ENCODE data around the gene CSGALNACT2.
"Not testable (repeated sequence)": the region's sequence is repeated elsewhere in the genome, so short reads cannot be mapped to it uniquely, and the experiment has no call there.

The CSGALNACT2 gene

DNA sequence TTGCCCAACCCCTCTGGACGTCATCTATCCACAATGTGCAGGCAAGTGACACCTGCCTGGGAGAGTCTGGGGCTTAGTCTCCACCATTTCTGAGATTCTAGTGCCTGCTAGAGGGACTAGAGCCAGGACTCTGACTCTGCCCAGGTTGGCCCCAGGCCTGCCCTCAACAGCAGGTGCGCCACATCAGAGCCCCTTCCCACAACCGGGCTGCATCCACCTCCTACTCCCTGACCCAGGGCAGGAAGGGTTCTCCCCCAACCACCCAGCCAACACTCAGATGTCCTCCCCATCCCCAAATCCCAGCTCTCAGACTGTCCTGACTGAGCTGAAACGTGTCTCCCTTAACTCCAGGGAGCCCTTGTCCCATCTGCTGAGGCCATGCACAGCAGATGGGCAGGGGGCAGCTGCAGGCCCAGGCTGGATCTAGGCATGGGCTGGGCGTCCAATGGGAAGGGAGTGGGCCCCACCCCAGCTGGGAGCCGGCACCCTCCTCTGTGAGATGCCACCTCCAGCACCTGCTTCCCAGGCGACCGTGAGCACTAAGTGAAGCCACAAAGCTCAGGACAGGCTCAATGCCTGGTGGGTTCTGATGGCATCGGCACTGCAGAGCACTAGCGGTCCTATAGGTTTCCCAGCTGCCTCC lies 79.4 kb downstream of the CSGALNACT2 start:
- DNase-seq = no peak

DNA sequence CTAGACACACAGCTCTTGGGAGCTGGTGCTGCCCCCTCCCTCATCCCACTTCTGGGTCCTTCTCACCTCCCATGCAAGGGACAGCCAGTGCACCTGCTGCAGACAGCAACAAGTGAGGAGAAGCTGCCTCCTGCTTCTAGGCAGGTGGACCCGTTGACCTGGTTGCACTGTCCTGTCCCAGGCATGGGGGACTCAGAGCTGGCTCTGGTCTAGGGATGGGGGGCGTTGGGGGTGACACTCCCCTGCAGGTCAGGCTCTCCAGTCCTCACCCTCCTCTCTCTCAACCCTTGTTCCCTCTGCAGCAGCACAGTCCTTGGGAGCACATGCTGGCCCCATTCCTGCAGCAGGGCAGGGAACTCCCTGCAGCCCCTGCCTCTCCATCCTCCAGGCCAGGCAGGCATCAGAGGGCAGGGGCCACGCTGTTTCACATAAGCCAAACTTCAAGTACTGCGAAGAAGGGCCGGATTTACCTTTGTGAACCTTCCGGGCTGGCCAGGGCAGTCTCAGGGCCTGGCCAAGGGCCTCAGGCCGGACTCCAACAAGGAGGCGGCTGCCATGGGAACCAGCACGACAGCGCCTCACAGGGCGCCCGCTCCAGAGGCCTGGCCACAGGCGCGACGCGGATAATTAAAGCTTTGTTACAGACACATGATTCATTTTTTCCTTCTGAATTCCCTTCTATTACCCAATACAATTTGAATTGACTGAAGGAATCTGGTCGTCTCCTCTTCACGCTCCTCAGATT lies 80.1 kb downstream of the CSGALNACT2 start:
- DNase-seq = no peak

DNA sequence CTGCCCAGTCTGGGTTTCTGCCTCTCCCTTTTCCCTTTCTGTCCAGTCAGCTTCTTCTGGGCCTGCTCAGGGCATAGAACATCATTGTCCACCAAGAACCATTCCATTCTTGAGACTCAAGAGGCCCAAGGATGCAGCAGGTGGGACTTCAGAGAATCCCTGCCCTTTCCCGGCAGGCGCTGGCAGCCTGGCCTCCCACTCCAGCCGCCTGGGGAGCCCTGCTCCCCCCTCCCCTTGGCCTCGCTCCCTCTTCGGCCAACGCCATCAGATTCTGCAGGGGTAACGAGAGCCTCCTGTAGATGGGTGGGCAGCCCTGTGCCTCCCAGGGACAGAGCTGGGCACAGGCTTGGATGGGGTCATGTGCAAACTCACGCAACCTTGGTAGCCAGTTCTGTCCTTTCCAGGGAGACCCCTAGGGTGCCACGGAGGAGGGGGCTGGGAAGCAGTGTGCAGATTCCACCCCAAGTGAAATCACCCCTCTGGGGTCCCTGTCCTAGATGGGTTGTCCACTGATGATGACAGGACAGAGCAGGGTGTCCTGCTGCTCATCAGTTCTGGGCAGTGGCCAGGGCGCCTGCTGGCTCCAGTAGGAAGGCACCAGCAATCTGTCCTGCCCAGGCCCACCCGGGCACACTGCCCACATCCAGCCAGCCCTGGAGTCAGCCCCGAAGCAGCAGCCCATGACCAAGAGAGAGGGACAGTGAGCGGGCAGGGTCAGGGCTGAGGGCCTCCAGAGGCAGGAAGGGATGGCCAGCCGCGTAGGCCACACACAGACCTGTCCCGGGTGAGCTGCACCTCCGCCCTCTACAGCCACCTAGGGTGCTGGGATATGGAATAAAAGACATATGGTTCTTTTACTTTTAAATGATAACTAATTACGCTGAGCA lies 80.9 kb downstream of the CSGALNACT2 start:
- DNase-seq = no peak

DNA sequence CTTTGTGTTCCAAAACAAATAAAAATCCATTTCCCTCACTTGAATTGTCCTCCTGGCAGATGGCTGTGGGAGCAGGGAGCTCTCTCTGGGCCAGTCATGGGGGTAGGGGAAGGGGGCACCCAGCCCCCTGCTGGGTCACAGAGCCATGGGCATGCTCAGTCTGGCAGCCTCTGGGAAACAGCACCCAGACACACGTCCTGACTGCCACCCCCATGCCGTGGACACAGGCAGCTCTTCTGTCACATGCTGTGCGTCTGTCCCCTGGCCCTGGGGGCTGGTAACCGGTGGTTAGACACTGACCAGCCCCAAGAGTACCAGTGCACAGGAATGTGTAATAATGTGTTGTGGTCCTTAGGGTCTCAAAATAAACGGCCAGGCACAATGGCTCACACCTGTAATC lies 81.6 kb downstream of the CSGALNACT2 start:
- no peak for DNase-seq

DNA sequence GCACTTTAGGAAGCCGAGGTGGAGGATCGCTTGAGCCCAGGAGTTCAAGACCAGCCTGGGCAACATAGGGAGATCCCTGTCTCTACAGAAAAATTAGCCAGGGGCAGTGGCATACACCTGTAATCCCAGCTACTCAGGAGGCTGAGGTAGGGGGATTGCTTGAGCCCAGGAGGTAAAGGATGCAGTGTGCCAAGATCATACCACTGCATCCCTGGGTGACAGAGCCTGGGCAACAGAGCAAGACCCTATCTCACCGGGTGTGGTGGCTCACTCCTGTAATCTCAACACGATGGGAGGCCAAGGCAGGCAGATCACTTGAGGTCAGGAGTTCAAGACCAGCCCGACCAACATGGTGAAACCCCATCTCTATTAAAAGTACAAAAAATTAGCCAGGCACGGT lies 82.0 kb downstream of the CSGALNACT2 start:
- not testable (repeated sequence) for DNase-seq

DNA sequence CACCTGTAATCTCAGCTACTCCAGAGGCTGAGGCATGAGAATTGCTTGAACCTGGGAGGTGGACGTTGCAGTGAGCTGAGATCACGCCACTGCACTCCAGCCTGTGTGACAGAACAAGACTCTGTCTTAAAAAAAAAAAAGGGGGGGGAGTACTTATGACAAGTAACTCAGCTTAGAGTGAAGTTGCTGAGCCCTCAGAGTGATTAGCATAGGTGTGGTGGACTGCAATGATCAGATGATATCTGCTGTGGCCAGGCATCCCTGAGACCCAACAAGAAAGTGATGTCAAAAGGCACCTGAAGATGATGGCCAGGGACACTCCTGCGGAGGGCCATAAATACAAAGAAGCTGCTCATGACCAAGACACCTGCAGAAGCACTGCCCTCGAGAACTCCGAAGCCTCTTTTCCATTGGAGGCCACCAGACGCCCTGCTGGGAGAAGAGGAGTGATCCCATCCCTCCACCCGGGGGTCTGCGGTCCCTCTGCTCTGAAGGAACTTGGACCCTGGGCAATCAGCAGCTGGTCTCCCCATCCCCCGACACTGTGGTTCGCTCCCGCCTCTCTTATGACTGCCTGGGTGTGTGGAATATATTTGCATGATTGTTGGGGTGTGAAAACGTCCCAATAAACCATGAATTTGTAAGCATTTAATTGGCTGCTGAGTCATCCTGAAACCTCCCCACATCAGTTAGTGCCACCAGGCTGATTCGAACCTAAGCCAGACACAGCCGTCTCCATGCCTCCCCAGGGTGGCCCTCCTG lies 82.6 kb downstream of the CSGALNACT2 start:
- no peak for DNase-seq

DNA sequence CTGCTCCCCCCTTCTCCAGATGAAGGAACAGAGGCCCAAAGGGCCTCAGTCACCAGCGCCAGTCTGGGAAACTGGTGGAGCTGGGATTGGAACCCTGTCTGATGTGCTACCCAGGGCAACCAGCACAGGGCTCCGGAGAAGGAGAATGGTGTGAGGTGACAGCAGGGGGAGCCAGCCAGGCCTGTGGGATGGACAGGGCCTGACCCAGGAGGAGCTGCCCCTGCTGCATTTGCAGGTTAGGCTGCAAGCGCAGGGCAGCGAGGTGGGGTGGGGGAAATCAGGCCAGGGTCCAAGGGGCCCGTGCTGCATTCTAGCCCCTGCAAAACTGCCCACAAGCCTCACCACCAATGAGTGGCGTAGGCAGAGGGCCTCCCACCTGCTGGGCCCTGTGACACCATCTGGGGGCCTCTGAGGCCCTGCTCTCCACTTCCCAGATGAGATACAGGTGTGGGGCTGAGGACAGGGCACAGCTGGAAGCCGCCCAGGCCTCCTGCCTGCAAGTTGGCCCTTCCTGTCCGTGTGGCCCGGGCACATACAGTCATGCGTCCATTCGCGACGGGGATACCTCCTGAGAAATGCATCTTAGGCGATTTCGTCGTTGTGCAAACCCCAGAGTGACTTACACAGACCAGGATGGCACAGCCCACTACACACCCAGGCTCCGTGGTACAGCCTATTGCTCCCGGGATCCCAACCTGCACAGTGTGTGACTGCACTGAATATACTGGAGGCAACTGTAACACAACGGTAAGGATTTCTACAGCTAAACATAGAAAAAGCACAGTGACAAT lies 83.4 kb downstream of the CSGALNACT2 start:
- peak; percentile 21 for DNase-seq

DNA sequence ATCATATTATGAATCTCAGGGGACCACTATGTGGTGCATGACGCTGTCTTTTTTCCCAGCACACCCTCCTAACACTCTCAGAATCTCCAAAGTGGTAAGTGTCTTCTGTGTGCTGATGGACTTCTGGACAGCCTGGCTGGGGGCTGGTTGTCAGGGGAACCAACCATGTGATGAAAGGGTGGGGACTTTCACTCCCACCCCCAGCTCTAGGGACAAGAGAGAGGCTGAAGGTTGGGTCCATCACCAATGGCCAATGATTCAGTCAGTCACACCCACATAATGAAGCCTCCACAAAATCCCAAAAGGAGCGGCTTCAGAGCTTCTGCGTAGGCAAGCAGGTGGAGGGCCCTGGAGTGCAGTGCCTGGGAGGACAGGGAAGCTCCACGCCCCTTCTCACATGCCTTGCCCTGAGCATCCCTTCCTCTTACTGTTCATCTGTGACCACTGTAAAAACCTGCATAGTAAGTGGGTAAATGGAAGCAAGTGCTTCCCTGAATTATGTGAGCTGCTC lies 84.0 kb downstream of the CSGALNACT2 start:
- no peak for DNase-seq

DNA sequence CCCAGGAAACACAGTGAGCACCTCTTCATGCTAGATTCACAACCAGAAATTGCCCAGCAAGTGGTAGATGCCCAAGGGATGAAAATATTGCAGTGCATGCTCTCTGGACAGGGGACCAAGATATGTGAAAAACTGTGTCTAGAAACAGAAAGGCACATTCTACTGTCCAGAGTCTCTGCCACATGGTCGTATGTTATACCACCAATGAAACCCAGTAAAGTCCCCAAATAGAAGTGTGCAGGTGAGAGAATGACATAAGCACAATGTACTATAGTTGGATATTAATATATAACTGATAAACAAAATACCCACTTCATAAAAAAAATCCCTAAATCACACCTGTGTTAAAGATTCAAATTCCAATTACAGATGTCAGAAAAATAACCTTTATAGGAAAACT lies 84.8 kb downstream of the CSGALNACT2 start:
- no peak for DNase-seq

DNA sequence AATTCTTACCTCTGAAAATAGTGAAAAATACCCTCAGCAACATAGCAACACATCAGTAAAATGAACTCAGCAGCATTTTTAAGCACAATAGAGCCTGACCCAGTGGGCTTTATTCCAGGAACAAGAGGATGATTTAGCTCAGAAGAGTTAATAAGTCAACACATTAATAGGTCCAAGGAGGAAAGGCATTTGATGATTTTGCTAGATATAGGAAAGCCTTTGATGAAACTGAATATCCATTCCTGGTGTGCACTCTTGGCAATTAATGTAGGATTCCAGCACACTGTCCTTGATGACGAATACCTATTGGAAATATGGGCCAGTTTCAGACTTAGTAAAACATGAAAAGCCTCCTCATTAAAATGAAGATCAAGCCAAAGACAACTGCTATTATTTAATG lies 86.1 kb downstream of the CSGALNACT2 start:
- no peak for DNase-seq

DNA sequence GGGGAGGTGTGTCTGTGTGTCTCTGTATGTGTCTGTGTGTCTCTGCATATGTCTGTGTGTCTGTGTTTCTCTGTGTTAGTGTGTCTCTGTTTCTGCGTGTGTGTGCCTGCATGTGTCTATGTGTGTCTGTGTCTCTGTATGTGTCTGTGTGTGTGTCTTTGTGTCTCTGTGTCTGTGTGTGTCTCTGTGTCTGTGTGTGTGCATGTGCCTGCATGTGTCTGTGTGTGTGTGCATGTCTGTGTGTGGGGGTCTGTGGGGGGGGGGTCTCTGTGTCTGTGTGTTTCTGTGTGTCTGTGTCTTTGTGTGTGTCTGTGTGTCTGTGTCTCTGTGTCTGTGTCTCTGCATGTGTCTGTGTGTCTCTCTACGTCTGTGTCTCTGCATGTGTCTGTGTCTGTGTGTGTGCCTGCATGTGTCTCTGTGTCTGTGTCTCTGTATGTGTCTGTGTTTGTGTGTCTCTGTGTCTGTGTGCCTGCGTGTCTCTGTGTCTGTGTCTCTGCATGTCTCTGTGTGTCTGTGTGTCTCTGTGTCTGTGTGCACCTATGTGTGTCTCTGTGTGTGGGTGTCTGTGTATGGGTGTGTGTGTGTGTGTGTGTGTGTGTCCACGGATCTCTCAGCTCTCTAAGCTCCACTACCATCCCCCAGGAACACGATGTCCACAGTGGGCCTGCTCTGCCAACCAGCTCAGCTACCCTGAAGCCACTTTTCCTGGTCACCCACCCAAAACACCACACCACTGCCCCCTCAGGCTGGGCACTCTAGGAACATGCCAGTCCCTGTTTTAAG lies 87.0 kb downstream of the CSGALNACT2 start:
- no peak for DNase-seq

DNA sequence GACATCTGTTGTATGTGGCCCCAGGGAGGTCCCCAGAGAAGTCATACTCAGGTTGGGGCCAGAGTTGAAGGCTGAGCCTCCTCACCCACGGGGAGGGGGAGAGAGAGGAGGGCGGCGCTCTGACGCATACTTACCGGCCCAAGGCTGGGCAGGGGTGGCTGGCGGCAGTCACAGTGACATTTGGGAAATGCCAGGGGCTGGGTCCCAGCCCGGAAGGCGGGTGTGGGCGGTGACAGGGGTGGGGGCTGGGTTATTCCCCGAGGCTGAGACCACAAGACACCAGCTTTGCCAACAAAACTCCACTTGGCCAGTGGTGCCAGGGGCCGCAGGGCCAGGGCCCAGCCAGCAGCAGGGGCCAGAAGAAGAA lies 87.5 kb downstream of the CSGALNACT2 start:
- DNase-seq = peak; percentile 64

DNA sequence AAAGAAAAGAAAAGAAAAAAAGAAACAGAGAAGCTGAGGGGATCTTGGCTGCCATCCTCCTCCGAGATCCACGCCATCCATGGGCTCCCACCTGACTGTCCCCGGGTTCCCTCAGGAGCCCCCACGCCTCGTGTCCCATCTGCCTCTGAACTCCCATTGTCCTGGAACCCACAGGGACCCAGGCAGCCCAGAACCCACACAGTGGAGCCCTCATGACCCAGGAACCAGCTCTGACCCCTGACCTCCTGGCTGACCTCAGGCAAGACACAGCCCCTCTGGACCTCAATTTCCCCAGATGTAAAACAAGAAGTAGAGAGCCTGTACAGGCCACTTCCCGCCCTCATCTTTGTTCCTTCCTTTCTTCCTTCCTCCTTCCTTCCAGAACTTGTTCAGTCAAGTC lies 88.2 kb downstream of the CSGALNACT2 start:
- no peak for DNase-seq

DNA sequence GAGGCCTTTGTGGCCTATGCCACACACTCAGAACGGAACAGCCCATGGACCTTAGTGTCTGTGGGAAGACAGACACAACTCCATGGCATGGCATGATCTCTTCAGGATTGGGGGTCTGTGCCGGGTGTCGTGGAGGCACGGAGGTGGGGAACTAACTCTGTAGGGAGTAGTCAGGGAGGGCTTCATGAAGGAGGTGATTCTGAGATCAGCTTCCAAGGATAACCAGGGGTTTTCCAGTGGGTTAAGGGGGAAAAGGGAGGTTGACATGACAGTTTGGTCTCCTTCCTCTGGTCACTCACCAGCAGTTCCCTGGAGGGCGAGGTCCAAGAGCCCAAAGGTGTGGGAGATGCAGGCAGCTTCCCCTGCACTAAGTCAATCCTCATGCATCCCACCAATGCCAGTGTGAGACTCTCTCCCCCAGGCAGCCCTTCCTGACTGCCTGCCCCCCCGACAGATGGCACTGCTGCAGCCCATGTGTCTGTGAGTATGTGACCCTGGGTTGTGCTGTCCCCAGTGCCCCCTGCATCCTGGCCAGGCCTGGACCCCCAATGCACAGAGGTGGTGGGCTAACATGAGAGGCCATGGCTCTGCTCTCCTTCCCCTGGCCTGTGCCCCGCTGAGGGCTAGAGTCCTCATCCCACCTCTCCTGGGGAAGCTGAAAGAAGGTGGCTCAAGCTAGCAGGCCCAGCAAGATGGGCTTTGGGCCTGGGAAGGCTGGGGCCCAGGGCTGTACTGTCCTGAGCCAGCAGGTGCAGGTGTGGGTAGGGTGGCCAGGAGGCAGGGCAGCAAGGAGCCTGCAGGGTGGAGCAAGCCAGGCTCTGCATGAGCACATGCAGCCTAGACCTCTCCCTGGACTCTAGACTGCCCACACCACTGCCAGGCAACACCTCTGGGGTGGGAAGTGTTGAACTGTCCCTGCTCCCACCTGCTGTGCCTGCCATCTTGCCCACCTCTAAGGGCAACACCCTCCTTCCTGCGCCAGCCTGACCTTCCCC lies 88.9 kb downstream of the CSGALNACT2 start:
- DNase-seq = no peak

DNA sequence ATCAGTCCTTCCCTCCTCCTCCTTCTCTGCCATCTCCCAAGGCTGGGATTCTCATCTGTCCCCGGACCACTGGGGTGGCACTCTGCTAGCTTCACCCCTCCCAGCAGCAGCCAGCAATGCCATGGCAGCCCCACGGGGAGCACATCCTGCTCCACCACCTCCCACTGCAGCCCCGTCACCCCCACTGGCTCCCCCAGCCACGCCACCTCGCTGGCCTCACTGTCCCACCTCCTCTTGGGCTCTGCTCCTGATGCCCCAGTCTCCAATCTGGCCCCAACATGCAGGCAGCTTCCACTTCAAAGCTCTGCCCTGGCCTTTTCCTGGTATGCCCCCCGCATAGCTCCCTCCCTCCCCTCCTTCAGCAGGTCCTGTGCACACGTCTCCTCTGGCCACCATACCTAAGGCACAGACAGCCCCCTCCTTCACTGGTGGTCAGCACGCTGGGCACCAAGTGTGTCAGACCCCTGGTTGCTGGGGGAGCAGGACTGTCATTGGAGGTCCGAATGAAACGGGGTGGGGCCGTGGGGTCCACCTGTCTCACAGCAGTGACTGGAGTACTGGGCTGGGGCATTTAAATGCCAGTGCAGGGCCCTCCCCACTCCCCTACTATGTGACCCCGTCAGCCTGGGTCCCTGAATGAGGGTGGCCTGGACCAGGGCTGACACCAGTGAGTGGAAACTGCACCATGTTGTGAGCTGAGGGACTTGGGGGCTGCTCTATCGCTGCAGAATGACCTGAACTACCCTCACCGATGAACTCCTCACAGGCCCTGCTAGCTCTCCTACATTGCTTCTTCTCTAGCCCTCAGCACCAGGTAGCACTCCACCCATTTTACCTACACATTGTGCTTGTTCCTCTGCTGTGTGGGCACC lies 89.9 kb downstream of the CSGALNACT2 start:
- no peak for DNase-seq

DNA sequence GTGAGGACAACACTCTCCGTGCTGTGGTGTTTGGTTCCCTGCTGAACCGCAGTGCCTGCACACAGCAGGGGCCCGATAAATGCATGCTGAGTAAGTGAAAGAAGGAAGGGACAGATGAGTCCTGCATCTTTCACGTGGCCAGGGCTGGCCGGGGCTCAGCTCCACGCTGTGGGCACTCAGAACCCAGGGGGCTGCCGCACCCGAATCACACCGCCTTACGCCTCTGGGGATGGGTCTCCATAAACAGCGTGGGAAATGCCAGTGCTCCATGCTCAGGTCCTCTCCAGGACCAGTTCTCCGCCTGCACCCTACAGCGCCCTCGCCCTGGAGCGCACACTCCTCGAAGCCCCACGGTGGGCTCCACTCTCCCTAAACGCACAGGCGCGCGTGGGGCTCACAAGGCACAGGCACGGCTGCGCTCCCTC lies 90.5 kb downstream of the CSGALNACT2 start:
- peak; percentile 10 for DNase-seq

DNA sequence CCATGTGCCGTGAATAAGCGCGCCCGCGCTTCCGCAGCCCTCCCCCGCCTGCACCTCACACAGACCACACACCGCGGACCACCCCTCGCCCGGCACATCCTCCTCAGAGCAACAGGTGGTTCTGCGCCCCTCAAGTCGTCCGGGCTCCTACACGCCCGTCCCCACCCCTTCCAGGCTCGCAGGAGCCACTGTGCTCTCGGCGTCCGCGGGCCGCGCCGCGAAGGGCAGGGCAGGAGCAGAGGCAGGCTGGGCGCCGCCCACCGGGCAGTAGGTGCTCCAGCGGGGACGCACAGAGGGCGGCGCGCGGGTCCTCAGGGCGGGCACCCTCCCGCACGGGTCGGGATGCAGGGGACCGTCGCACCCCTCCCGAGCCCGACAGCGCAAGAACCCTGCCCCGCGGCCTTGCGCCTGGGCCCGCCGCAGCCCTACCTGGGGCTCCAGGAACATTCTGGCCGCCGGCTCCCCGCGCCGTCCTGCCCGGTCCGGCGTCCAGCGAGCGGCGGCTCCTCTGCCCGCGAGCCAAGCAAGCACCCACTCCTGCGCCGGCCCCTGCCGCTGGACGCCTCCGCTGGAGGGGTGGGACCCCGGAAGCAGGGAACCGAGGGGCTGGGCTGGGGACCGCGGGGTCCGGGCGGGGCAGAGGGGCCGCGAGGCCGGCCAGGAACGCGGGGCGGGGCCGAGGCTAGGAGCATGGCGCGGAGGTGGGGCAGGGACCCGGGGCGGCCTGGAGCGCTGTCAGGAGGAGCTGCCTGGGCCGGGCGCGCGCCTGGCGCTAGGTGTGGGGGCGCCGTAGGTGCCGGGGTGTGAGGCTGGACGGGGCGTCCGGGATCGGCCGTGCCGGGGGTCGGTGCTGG lies 91.2 kb downstream of the CSGALNACT2 start:
- DNase-seq = peak; percentile 61
